Stimulated activated CD8-positive, alpha-beta memory T cell treated with anti-CD3 and anti-CD28 coated beads, Interleukin-2, amount 100 ng/mL, for 1 hour (primary cell): Measurements from ENCODE around the gene MANF.

ENCODE experiments used
- DNase-seq, 2 donors: peaks; one replicate each; pipeline ENCODE4 v3.0.0-alpha.2; 2020; ENCODE audit warnings: low read depth in 2 of 2

The MANF gene

DNA sequence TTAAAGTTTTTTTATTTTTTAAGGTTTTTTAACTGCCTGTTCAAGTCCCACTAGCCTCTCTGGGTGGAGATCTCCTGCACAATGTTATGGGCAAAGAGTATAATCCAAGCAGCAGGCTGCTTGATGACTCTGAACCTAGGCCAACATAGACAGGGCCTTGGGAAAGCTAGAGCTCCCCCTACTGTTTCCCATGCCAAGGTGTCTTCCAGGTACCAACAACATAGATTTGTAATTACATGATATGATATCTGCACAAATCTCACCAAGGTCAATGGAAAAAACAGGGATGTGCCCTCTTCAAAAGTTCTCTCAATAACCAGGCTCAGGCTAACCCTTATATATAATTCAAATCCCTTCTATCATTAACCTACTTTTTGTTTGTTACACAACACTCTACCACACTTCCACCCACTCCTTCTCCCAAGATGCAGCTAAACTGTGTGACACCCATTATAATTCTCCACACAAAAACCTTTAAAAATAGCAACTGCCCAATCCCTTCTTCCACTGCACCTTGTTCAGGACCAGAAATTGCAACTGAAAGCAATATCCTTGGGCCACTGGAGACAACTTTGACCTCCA, 49.7 kb downstream of the MANF start:
- peak in 1 of 2 donors; percentile 14 for DNase-seq

DNA sequence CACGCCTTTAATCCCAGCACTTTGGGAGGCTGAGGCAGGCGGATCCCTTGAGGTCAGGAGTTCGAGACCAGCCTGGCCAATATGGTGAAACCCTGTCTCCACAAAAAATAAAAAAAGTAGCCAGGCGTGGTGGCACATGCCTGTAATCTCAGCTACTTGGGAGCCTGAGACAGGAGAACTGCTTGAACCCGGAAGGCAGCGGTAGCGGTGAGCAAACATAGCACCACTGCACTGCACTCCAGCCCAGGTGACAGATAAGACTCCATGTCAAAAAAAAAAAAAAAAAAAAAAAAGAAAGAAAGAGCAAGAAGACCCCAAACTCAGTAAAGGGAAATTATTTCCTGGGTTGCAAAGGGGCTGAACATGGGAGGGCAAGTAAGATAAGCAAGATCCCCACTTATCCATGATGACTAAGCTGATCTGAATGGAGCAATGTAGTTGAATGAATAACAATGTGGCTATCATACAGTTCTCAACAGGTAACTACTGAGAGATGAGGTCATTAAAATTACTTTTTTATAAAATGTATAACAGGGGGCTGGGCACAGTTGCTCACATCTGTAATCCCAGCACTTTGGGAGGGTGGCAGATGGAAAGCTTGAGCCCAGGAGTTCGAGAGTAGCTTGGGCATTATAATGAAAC, 52.0 kb downstream of the MANF start:
- DNase-seq = no peak
